H1 (cell line): Measurements from ENCODE around the gene RNPEPL1. TPM values are rescaled to one million over a fixed set of nuclear protein-coding genes. Genes with fewer than 3 reads are reported as not detected.

Experiments
- polyA plus RNA-seq, 7 experiments: library from polyadenylated mRNA; depleted of rRNA in 3 of 7; stranded (reverse) in 5 of 7; unstranded in 2 of 7; fragments of >200 nt in 5 of 7; fragments of 200-250 nt in 2 of 7; gene quantifications; 1 replicate in 5 of 7; 2 replicates in 1 of 7; 4 replicates in 1 of 7; pipeline versions ENCODE4 v1.2.1 to v1.2.3, GENCODE V29; 2011 to 2013; ENCODE audit warnings: missing spikeins in 2 of 7, mixed read lengths in 2 of 7
- total RNA-seq: library from RNA; stranded (reverse); fragmentation: NEBNext Ultra II Directional; extraction: Animal tissue kit (Norgen Biotek cat#: 25700); gene quantifications from 2 replicates; pipeline ENCODE4 v1.2.1, GENCODE V29; 2021
- TF ChIP-seq, protein P1 (sequence below): fragments of 300-600 bp; sonication (generic); IDR thresholded peaks from 2 replicates; pipeline ENCODE4 v1.7.1; 2012; ENCODE audit warnings: low read length, moderate library complexity, mild to moderate bottlenecking, inconsistent platforms; ENCODE audit not compliant: insufficient replicate concordance

RNPEPL1 gene
- total and polyA plus RNA-seq, 2 of the 8 experiments (the other 6 are each of a cell fraction or from before 2014, with no cell fraction given) = 9.0 to 11.3 TPM

GRCh38 chr2:240574386-240575100 is 6.3 kb downstream of the RNPEPL1 start (continued):
- TF ChIP-seq, protein P1, sequence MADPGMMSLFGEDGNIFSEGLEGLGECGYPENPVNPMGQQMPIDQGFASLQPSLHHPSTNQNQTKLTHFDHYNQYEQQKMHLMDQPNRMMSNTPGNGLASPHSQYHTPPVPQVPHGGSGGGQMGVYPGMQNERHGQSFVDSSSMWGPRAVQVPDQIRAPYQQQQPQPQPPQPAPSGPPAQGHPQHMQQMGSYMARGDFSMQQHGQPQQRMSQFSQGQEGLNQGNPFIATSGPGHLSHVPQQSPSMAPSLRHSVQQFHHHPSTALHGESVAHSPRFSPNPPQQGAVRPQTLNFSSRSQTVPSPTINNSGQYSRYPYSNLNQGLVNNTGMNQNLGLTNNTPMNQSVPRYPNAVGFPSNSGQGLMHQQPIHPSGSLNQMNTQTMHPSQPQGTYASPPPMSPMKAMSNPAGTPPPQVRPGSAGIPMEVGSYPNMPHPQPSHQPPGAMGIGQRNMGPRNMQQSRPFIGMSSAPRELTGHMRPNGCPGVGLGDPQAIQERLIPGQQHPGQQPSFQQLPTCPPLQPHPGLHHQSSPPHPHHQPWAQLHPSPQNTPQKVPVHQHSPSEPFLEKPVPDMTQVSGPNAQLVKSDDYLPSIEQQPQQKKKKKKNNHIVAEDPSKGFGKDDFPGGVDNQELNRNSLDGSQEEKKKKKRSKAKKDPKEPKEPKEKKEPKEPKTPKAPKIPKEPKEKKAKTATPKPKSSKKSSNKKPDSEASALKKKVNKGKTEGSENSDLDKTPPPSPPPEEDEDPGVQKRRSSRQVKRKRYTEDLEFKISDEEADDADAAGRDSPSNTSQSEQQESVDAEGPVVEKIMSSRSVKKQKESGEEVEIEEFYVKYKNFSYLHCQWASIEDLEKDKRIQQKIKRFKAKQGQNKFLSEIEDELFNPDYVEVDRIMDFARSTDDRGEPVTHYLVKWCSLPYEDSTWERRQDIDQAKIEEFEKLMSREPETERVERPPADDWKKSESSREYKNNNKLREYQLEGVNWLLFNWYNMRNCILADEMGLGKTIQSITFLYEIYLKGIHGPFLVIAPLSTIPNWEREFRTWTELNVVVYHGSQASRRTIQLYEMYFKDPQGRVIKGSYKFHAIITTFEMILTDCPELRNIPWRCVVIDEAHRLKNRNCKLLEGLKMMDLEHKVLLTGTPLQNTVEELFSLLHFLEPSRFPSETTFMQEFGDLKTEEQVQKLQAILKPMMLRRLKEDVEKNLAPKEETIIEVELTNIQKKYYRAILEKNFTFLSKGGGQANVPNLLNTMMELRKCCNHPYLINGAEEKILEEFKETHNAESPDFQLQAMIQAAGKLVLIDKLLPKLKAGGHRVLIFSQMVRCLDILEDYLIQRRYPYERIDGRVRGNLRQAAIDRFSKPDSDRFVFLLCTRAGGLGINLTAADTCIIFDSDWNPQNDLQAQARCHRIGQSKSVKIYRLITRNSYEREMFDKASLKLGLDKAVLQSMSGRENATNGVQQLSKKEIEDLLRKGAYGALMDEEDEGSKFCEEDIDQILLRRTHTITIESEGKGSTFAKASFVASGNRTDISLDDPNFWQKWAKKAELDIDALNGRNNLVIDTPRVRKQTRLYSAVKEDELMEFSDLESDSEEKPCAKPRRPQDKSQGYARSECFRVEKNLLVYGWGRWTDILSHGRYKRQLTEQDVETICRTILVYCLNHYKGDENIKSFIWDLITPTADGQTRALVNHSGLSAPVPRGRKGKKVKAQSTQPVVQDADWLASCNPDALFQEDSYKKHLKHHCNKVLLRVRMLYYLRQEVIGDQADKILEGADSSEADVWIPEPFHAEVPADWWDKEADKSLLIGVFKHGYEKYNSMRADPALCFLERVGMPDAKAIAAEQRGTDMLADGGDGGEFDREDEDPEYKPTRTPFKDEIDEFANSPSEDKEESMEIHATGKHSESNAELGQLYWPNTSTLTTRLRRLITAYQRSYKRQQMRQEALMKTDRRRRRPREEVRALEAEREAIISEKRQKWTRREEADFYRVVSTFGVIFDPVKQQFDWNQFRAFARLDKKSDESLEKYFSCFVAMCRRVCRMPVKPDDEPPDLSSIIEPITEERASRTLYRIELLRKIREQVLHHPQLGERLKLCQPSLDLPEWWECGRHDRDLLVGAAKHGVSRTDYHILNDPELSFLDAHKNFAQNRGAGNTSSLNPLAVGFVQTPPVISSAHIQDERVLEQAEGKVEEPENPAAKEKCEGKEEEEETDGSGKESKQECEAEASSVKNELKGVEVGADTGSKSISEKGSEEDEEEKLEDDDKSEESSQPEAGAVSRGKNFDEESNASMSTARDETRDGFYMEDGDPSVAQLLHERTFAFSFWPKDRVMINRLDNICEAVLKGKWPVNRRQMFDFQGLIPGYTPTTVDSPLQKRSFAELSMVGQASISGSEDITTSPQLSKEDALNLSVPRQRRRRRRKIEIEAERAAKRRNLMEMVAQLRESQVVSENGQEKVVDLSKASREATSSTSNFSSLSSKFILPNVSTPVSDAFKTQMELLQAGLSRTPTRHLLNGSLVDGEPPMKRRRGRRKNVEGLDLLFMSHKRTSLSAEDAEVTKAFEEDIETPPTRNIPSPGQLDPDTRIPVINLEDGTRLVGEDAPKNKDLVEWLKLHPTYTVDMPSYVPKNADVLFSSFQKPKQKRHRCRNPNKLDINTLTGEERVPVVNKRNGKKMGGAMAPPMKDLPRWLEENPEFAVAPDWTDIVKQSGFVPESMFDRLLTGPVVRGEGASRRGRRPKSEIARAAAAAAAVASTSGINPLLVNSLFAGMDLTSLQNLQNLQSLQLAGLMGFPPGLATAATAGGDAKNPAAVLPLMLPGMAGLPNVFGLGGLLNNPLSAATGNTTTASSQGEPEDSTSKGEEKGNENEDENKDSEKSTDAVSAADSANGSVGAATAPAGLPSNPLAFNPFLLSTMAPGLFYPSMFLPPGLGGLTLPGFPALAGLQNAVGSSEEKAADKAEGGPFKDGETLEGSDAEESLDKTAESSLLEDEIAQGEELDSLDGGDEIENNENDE = no peak
- TF ChIP-seq, all 59 proteins: peak for 0
